OCI-LY7 (cell line): ENCODE data around the gene SAYSD1. TPM values are rescaled to one million over a fixed set of nuclear protein-coding genes. Genes with fewer than 3 reads are reported as not detected.

Source experiments
- Bru-seq: library from RNA; stranded (reverse); fragments of 400-500 nt; gene quantifications from one replicate; lab custom pipeline; 2021; lab: Mats Ljungman, UMichigan
- BruChase-seq, 2 experiments: library from RNA; stranded (reverse); fragments of 400-500 nt; gene quantifications; one replicate each; lab custom pipeline; 2021; lab: Mats Ljungman, UMichigan
- BruUV-seq: library from RNA; stranded (reverse); fragments of 400-500 nt; replicated peaks from 2 replicates; lab custom pipeline; 2021; lab: Mats Ljungman, UMichigan
- CTCF ChIA-PET: fragments of 300-600 bp; sonication (Branson Sonifier 250); formaldehyde crosslinking; loops from one replicate; lab custom pipeline; 2022; ENCODE audit warnings: antibody characterized with exemption; ENCODE audit not compliant: unreplicated experiment; lab: Charles Lee
- POLR2A ChIA-PET: fragments of 300-600 bp; sonication (Branson Sonifier 250); formaldehyde crosslinking; loops from one replicate; lab custom pipeline; 2022; ENCODE audit warnings: antibody characterized with exemption; lab: Charles Lee
- DNase-seq: peaks from one replicate; pipeline ENCODE4 v3.0.0-alpha.2; 2015; ENCODE audit warnings: low spot score
- H2AFZ ChIP-seq: fragments of 200-600 bp; sonication (generic), shearing (Covaris generic); 2 replicates; pipeline ENCODE4 v1.6.1; 2014; ENCODE audit warnings: mild to moderate bottlenecking, antibody characterized with exemption, low read length, moderate library complexity
- H3K27ac ChIP-seq: fragments of 200-600 bp; sonication (generic); 2 replicates; pipeline ENCODE4 v1.5.1; 2014; ENCODE audit warnings: mixed run types, low read depth, mild to moderate bottlenecking, moderate library complexity, low read length, inconsistent platforms; ENCODE audit not compliant: poor library complexity, severe bottlenecking
- H3K36me3 ChIP-seq: fragments of 200-600 bp; sonication (generic); 2 replicates; pipeline ENCODE4 v1.6.1; 2014; ENCODE audit warnings: mild to moderate bottlenecking, antibody characterized with exemption, low read length, moderate library complexity, mixed read lengths; ENCODE audit not compliant: insufficient read depth
- H3K4me1 ChIP-seq: fragments of 200-600 bp; sonication (generic); 2 replicates; pipeline ENCODE4 v1.5.1; 2014; ENCODE audit warnings: mild to moderate bottlenecking, low read length; ENCODE audit not compliant: insufficient read depth, poor library complexity, severe bottlenecking
- H3K4me2 ChIP-seq: fragments of 200-600 bp; sonication (generic); 2 replicates; pipeline ENCODE4 v1.6.1; 2014; ENCODE audit warnings: mild to moderate bottlenecking, low read length
- H3K4me3 ChIP-seq: fragments of 200-600 bp; sonication (generic); 2 replicates; pipeline ENCODE4 v1.5.1; 2014; ENCODE audit warnings: mild to moderate bottlenecking, low read depth, low read length; ENCODE audit not compliant: poor library complexity, severe bottlenecking
- H3K79me2 ChIP-seq: fragments of 200-600 bp; sonication (generic); 2 replicates; pipeline ENCODE4 v1.6.1; 2016; ENCODE audit warnings: low read depth, mild to moderate bottlenecking, low read length, moderate library complexity, mixed read lengths; ENCODE audit not compliant: insufficient read depth
- H3K9me2 ChIP-seq: fragments of 200-600 bp; sonication (generic); 2 replicates; pipeline ENCODE4 v1.6.1; 2016; ENCODE audit warnings: mild to moderate bottlenecking, low read length, mixed read lengths; ENCODE audit not compliant: insufficient read depth
- H3K9me3 ChIP-seq: fragments of 200-600 bp; sonication (generic); 2 replicates; pipeline ENCODE4 v1.6.1; 2014; ENCODE audit warnings: mild to moderate bottlenecking, mixed run types, low read length, mixed read lengths
- H4K20me1 ChIP-seq: fragments of 200-600 bp; sonication (generic); 2 replicates; pipeline ENCODE4 v1.6.1; 2014; ENCODE audit warnings: mild to moderate bottlenecking, antibody characterized with exemption, low read length, moderate library complexity, mixed read lengths; ENCODE audit not compliant: insufficient read depth
- EZH2phosphoT487 ChIP-seq: fragments of 200-600 bp; sonication (generic); IDR thresholded peaks from 2 replicates; pipeline ENCODE4 v1.6.1; 2018; ENCODE audit warnings: low read depth, borderline replicate concordance, mild to moderate bottlenecking, mixed run types, antibody characterized with exemption, low read length, moderate library complexity, mixed read lengths
- intact Hi-C: fragments of 100-400 bp; cut with micrococcal nuclease; formaldehyde crosslinking; loops from one replicate; pipeline ENCODE4 v1.10.0; 2022; ENCODE audit not compliant: unreplicated experiment
- long read RNA-seq: library from polyadenylated mRNA; stranded (forward); transcript quantifications from one replicate; pipeline ENCODE4 v2.0.0, GENCODE V29; 2022
- total RNA-seq, 2 experiments: library from RNA; depleted of rRNA in 1 of 2; stranded (reverse); fragments of >200 nt in 1 of 2; shearing (Covaris generic) in 1 of 2; gene quantifications; 2 replicates each; pipeline ENCODE4 v1.2.3, GENCODE V29; 2014 to 2022
- TF ChIP-seq, protein P1 (sequence below): fragments of 200-600 bp; sonication (generic); conservative IDR thresholded peaks from 2 replicates; pipeline ENCODE4 v1.5.1; 2014; ENCODE audit warnings: mild to moderate bottlenecking, antibody characterized with exemption, low read length, moderate library complexity, mixed read lengths

SAYSD1 gene, protein sequence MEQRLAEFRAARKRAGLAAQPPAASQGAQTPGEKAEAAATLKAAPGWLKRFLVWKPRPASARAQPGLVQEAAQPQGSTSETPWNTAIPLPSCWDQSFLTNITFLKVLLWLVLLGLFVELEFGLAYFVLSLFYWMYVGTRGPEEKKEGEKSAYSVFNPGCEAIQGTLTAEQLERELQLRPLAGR
- 14.1 and 15.6 TPM in 2 replicates for total RNA-seq (2014; rRNA removed; shearing (Covaris generic))
- total RNA-seq (2022): 10.7 and 11.7 TPM in 2 replicates
- Bru-seq, nascent RNA: percentile 68 among the genes with signal in this experiment
- BruChase-seq, experiment 1, labeled RNA remaining after a 6-hour chase: percentile 68 among the genes with signal in this experiment
- BruChase-seq, experiment 2, labeled RNA remaining after a 2-hour chase: percentile 82 among the genes with signal in this experiment
- long read RNA-seq, transcript SAYSD1-201 (2 exons, 2,020 nt): major isoform, 13 of 22 reads
- long read RNA-seq, partial matches to known transcripts: 1 of 22 reads
- long read RNA-seq, other reads (novel, unspliced or antisense): 4 of 22 reads

DNA sequence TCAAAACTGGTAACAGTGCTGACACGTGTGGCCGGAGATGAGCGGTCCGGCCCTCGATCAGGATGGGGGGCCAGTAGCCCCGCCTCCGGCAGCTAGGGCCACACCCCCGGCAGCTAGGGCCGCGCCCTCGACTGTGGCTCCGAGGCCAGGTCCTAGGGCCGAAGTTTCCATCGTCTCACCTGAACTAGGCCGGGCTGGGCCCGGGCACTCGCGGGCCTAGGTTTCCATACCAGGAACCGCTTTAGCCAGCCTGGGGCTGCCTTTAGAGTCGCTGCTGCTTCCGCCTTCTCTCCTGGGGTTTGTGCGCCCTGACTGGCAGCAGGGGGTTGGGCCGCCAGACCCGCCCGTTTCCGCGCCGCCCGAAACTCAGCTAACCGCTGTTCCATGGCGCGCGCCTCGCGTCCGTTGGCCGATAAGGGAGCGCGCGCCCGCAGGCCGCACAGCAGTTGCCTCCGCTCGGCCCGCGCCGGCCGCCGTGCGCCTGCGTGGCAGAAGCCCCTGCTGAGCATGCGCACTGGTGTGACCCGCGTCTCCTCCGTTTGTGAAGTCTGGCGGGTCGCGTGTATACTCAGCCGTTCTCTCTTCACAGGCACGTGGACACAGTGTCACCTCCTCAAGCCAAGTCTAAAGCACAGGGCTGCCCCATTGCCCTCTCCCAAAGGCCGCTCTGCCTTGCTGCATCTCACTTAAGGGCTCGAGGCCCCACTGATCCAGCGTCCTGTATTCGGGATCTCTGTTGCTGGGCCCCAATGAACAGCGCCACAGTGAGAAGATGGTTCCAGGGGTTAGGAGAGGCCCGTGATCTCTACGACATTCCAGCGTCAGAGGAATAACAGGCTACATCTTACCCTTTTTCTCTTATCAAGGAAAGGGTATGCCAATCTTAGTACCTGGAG, at the start of gene SAYSD1:
Gene SAYSD1 (minus strand): TSS at position 483 of the 896 bp plus-strand sequence. CDS start 97 bp downstream, at position 386.
- intact Hi-C loops: loop anchor here (5.0 kb wide), 2 partner anchors 413 to 478 kb away; partner anchors contain the start of genes BTBD9 and GLO1
- BruUV-seq: no TSS peak
- no peaks in the 10 kb centered on the region for H3K9me3 ChIP-seq

DNA sequence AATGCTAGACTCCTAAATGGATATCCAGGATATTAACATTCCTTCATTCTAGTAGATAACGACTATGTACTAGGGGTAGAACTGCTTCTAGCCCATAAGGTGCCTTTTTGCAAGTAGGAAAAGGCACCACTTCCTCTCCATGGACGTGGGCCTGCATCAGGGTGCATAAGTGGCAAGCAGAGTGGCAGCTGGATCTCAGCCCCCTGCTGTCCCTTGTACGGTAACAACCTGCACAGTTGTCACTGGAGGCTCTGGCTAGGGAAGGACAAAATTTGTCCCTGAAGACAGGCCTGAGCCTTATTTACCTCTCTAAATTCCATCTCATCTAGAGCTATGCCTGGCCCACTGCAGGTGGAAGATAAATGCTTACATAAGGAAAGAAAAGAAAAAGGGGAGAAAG, 42.5 kb upstream of the SAYSD1 start:
- intact Hi-C loops: no loop called here
- no peaks in the 10 kb centered on the region for H3K36me3 ChIP-seq

More for the DNA sequence above, at the start of gene SAYSD1:
- no peaks in the 10 kb centered on the region; the same call in 1 of the 2 replicates for H3K79me2 ChIP-seq
- H3K4me3 ChIP-seq: peak within 1 kb of the TSS; percentile 72
- TF ChIP-seq, protein P1, sequence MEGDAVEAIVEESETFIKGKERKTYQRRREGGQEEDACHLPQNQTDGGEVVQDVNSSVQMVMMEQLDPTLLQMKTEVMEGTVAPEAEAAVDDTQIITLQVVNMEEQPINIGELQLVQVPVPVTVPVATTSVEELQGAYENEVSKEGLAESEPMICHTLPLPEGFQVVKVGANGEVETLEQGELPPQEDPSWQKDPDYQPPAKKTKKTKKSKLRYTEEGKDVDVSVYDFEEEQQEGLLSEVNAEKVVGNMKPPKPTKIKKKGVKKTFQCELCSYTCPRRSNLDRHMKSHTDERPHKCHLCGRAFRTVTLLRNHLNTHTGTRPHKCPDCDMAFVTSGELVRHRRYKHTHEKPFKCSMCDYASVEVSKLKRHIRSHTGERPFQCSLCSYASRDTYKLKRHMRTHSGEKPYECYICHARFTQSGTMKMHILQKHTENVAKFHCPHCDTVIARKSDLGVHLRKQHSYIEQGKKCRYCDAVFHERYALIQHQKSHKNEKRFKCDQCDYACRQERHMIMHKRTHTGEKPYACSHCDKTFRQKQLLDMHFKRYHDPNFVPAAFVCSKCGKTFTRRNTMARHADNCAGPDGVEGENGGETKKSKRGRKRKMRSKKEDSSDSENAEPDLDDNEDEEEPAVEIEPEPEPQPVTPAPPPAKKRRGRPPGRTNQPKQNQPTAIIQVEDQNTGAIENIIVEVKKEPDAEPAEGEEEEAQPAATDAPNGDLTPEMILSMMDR: no peak
- H3K4me2 ChIP-seq: peak within 1 kb of the TSS; percentile 95
- DNase-seq: peak; percentile 96
- H3K27ac ChIP-seq: peak within 1 kb of the TSS; percentile 77
- H3K36me3 ChIP-seq: 0 out of 2 replicates have a peak, but pooled peaks cover under 1% of the 10 kb centered on the region
- CTCF ChIA-PET: no interaction called here
- no peaks in the 10 kb centered on the region for H3K9me2 ChIP-seq
- H2AFZ ChIP-seq: peak within 1 kb of the TSS; percentile 97
- POLR2A ChIA-PET: interaction anchor here (0.7 to 1.7 kb wide), 5 partner anchors 9 to 1762 kb away, joined by 3 to 5 read pairs (median 3); no protein-coding TSS in a partner anchor
- peaks cover 18% of the 10 kb centered on the region for H3K4me1 ChIP-seq
- no peaks in the 10 kb centered on the region for H4K20me1 ChIP-seq

More for the DNA sequence above, 42.5 kb upstream of the SAYSD1 start:
- DNase-seq: no peak
- POLR2A ChIA-PET: interaction anchor here (0.5 kb wide), 1 partner anchor 8 kb away, joined by 3 read pairs; no protein-coding TSS in a partner anchor
- Histone ChIP-seq H3K4me2 (no peak overlapping the region), H3K9me3 (no peaks in the 10 kb centered on the region), H4K20me1 (no peaks in the 10 kb centered on the region), H2AFZ (no peak overlapping the region), H3K79me2 (no peaks in the 10 kb centered on the region), H3K4me3 (no peak overlapping the region), H3K9me2 (no peaks in the 10 kb centered on the region), H3K4me1 (no peaks in the 10 kb centered on the region), H3K27ac (no peak overlapping the region)
- TF ChIP-seq, protein P1: no peak
- no peak for TF ChIP-seq EZH2phosphoT487
- CTCF ChIA-PET: no interaction called here
- BruUV-seq: no TSS peak
